ENCODE measurements around the gene SEC62. TPM values are rescaled to one million over a fixed set of nuclear protein-coding genes. Genes with fewer than 3 reads are reported as not detected.

Gene SEC62
- polyA plus RNA-seq, 1 donor from 2014 or later: 41.9 TPM

- Histone ChIP-seq H2AFZ (ENCODE audit: low read depth, low read length) (no peak overlapping the region), H3F3A (ENCODE audit: insufficient read depth, low read length, poor library complexity, severe bottlenecking) (no peaks in the 10 kb centered on the region), H3K36me3 (ENCODE audit: insufficient read depth, low read length) (no peaks in the 10 kb centered on the region), H4K20me1 (ENCODE audit: insufficient read depth) (no peaks in the 10 kb centered on the region), H3K27me3 (ENCODE audit: insufficient read depth, low read depth, low read length) (no peaks in the 10 kb centered on the region), H3K9ac (ENCODE audit: low read length) (no peak overlapping the region), H3K4me3 (ENCODE audit: low read length) (no peak overlapping the region), H3K9me2 (ENCODE audit: insufficient read depth, low read length) (no peaks in the 10 kb centered on the region), H3K4me2 (ENCODE audit: low read length) (no peak overlapping the region), H3K9me3 (ENCODE audit: low read length) (no peaks in the 10 kb centered on the region), H3K79me2 (replicated peaks; ENCODE audit: insufficient read depth, low read length) (no peaks in the 10 kb centered on the region), H3K27ac (ENCODE audit: low read length) (no peak overlapping the region)
- TF ChIP-seq REST (IDR thresholded peaks at IDR 0.05; ENCODE audit: borderline replicate concordance): no peak
These were observed 55.7 kb downstream of the SEC62 start for GRCh38 chr3:170022336-170022735.

GRCh38 chr3:170023165-170023564 lies 56.6 kb downstream of the SEC62 start:
- Histone ChIP-seq H3K4me3 (ENCODE audit: low read length) (no peak overlapping the region), H3F3A (ENCODE audit: insufficient read depth, low read length, poor library complexity, severe bottlenecking) (no peaks in the 10 kb centered on the region), H3K4me2 (ENCODE audit: low read length) (no peak overlapping the region), H3K36me3 (ENCODE audit: insufficient read depth, low read length) (no peaks in the 10 kb centered on the region), H3K9ac (ENCODE audit: low read length) (no peak overlapping the region), H2AFZ (ENCODE audit: low read depth, low read length) (no peak overlapping the region), H3K27ac (ENCODE audit: low read length) (no peak overlapping the region), H3K9me2 (ENCODE audit: insufficient read depth, low read length) (no peaks in the 10 kb centered on the region), H3K79me2 (replicated peaks; ENCODE audit: insufficient read depth, low read length) (no peaks in the 10 kb centered on the region), H4K20me1 (ENCODE audit: insufficient read depth) (no peaks in the 10 kb centered on the region), H3K9me3 (ENCODE audit: low read length) (no peaks in the 10 kb centered on the region), H3K27me3 (ENCODE audit: insufficient read depth, low read depth, low read length) (no peaks in the 10 kb centered on the region)
- TF ChIP-seq EP300 (conservative IDR thresholded peaks at IDR 0.05; ENCODE audit: poor library complexity, severe bottlenecking) (no peak), CTCF (IDR thresholded peaks at IDR 0.05; ENCODE audit: poor library complexity, severe bottlenecking) (no peak), EZH2 (IDR thresholded peaks at IDR 0.05; ENCODE audit: borderline replicate concordance, insufficient read depth, low read length, poor library complexity, severe bottlenecking) (no peak), RAD21 (conservative IDR thresholded peaks at IDR 0.05) (no peak), SMC3 (conservative IDR thresholded peaks at IDR 0.05; ENCODE audit: poor library complexity) (no peak), MXI1 (conservative IDR thresholded peaks at IDR 0.05; ENCODE audit: poor library complexity, severe bottlenecking) (no peak), REST (IDR thresholded peaks at IDR 0.05; ENCODE audit: borderline replicate concordance) (no peak), TAF1 (IDR thresholded peaks at IDR 0.05; ENCODE audit: low read depth) (no peak), POLR2AphosphoS5 (IDR thresholded peaks at IDR 0.05) (no peak)

All from neural cell (in vitro differentiated cells).